H1 (cell line): ENCODE data around the gene RALGAPA1. TPM values are rescaled to one million over a fixed set of nuclear protein-coding genes. Genes with fewer than 3 reads are reported as not detected.

Experiments
- CBX5 ChIP-seq: fragments of 300-800, 300-1000 bp; sonication (generic); IDR thresholded peaks from 2 replicates; pipeline ENCODE4 v1.7.1; 2016; ENCODE audit warnings: antibody characterized with exemption, low read length, low read depth
- TEAD4 ChIP-seq: IDR thresholded peaks from 2 replicates; pipeline ENCODE4 v1.6.1; 2012; ENCODE audit warnings: low read depth, low read length, inconsistent platforms, mixed read lengths
- polyA plus RNA-seq, 7 experiments: library from polyadenylated mRNA; depleted of rRNA in 3 of 7; stranded (reverse) in 5 of 7; unstranded in 2 of 7; fragments of >200 nt in 5 of 7; fragments of 200-250 nt in 2 of 7; gene quantifications; 1 replicate in 5 of 7; 2 replicates in 1 of 7; 4 replicates in 1 of 7; pipeline versions ENCODE4 v1.2.1 to v1.2.3, GENCODE V29; 2011 to 2013; ENCODE audit warnings: missing spikeins in 2 of 7, mixed read lengths in 2 of 7
- total RNA-seq: library from RNA; stranded (reverse); fragmentation: NEBNext Ultra II Directional; extraction: Animal tissue kit (Norgen Biotek cat#: 25700); gene quantifications from 2 replicates; pipeline ENCODE4 v1.2.1, GENCODE V29; 2021

Gene RALGAPA1
- total and polyA plus RNA-seq, 2 of the 8 experiments (the other 6 are each of a cell fraction or from before 2014, with no cell fraction given), result 4.2 to 26.7 TPM

- TF ChIP-seq CBX5 (no peak), TEAD4 (no peak)
These were observed 266.1 kb downstream of the RALGAPA1 start (continued) for GRCh38 chr14:35543006-35543405.
